Smooth muscle cell (in vitro differentiated cells): ENCODE measurements around the gene CPT1C. TPM values are rescaled to one million over a fixed set of nuclear protein-coding genes. Genes with fewer than 3 reads are reported as not detected.

Experiments used
- DNase-seq: peaks from one replicate; lab custom pipeline; 2025; ENCODE audit not compliant: unreplicated experiment; lab: John Stamatoyannopoulos, UW
- H2AFZ ChIP-seq: fragments of 200-600 bp; sonication (generic); 2 replicates; pipeline ENCODE4 v1.6.0; 2016; ENCODE audit warnings: antibody characterized with exemption, low read depth, mild to moderate bottlenecking
- H3F3A ChIP-seq: fragments of 200-600 bp; sonication (generic); 2 replicates; pipeline ENCODE4 v1.6.0; 2017; ENCODE audit warnings: antibody characterized with exemption, low read depth
- H3K27ac ChIP-seq: fragments of 200-600 bp; sonication (generic); 2 replicates; pipeline ENCODE4 v1.5.1; 2016; ENCODE audit warnings: low read depth, mild to moderate bottlenecking
- H3K27me3 ChIP-seq: fragments of 200-600 bp; sonication (generic); 2 replicates; pipeline ENCODE4 v1.6.1; 2016; ENCODE audit warnings: low read depth, mild to moderate bottlenecking
- H3K36me3 ChIP-seq: fragments of 200-600 bp; sonication (generic); 2 replicates; pipeline ENCODE4 v1.5.1; 2016; ENCODE audit warnings: low read depth
- H3K4me1 ChIP-seq: fragments of 200-600 bp; sonication (generic); 2 replicates; pipeline ENCODE4 v1.5.1; 2016; ENCODE audit warnings: low read depth
- H3K4me2 ChIP-seq: fragments of 200-600 bp; sonication (generic); 2 replicates; pipeline ENCODE4 v1.6.0; 2016; ENCODE audit warnings: mild to moderate bottlenecking
- H3K4me3 ChIP-seq: fragments of 200-600 bp; sonication (generic); 2 replicates; pipeline ENCODE4 v1.5.1; 2016; ENCODE audit warnings: mild to moderate bottlenecking
- H3K79me2 ChIP-seq: fragments of 200-600 bp; sonication (generic); 2 replicates; pipeline ENCODE4 v1.6.0; 2016; ENCODE audit warnings: low read depth, mild to moderate bottlenecking
- H3K9ac ChIP-seq: fragments of 200-600 bp; sonication (generic); 2 replicates; pipeline ENCODE4 v1.6.0; 2016; ENCODE audit warnings: low read depth
- H3K9me3 ChIP-seq: fragments of 200-600 bp; sonication (generic); replicated peaks from 2 replicates; pipeline ENCODE4 v1.5.1; 2016; ENCODE audit warnings: low read depth
- H4K20me1 ChIP-seq: fragments of 200-600 bp; sonication (generic); 2 replicates; pipeline ENCODE4 v1.6.0; 2016; ENCODE audit warnings: low read depth
- WGBS: methylation state at CpG from one replicate; pipeline ENCODE4 v1.1.7; 2016; ENCODE audit warnings: low lambda C conversion rate; 5-methylcytosine and 5-hydroxymethylcytosine counted together
- polyA plus RNA-seq: library from polyadenylated mRNA; unstranded; fragments of >200 nt; fragmentation: Nextera tagmentation; extraction: Ambion mirVana; gene quantifications from 2 replicates; pipeline ENCODE4 v1.2.1, GENCODE V29; 2016
- total RNA-seq: library from RNA; depleted of rRNA; stranded (reverse); fragments of >200 nt; gene quantifications from 2 replicates; pipeline ENCODE4 v1.2.3, GENCODE V29; 2014
- TF ChIP-seq, protein P1 (sequence below): fragments of 200-600 bp; sonication (generic); IDR thresholded peaks from 2 replicates; pipeline ENCODE4 v1.5.1; 2017; ENCODE audit warnings: borderline replicate concordance, mild to moderate bottlenecking, antibody characterized with exemption; ENCODE audit not compliant: insufficient read depth, poor library complexity, severe bottlenecking

Gene CPT1C
- total and polyA plus RNA-seq, 2 experiments from 2014 or later, result 19.7 to 20.0 TPM

DNA sequence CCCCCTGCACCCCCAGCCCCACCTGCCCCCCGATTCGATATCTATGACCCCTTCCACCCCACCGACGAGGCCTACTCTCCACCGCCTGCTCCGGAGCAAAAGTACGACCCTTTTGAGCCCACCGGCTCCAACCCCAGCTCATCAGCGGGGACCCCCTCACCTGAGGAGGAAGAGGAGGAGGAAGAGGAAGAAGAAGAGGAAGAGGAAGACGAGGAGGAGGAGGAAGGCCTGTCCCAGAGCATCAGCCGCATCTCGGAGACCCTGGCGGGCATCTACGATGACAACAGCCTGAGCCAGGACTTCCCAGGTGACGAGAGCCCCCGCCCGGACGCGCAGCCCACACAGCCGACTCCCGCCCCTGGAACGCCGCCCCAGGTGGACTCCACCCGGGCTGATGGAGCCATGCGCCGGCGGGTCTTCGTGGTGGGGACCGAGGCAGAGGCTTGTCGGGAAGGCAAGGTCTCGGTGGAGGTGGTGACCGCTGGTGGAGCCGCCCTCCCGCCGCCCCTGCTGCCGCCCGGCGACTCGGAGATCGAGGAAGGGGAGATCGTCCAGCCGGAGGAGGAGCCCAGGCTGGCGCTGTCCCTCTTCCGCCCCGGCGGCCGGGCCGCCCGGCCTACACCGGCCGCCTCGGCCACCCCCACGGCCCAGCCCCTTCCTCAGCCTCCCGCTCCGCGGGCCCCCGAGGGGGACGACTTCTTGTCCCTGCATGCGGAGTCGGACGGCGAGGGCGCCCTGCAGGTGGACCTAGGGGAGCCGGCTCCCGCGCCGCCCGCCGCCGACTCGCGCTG, 39.7 kb upstream of the CPT1C start:
- Histone ChIP-seq H4K20me1 (peaks cover 45% of the 10 kb centered on the region), H3K9me3 (no peaks in the 10 kb centered on the region), H3K27ac (no peak overlapping the region), H3K36me3 (no peaks in the 10 kb centered on the region), H3K27me3 (no peaks in the 10 kb centered on the region), H3K4me1 (no peaks in the 10 kb centered on the region), H3K4me3 (no peak overlapping the region), H3K79me2 (peaks cover 21% of the 10 kb centered on the region), H3K4me2 (no peak overlapping the region), H3K9ac (no peak overlapping the region), H2AFZ (no peak overlapping the region), H3F3A (no peaks in the 10 kb centered on the region)
- DNase-seq, result no peak
- TF ChIP-seq, protein P1, sequence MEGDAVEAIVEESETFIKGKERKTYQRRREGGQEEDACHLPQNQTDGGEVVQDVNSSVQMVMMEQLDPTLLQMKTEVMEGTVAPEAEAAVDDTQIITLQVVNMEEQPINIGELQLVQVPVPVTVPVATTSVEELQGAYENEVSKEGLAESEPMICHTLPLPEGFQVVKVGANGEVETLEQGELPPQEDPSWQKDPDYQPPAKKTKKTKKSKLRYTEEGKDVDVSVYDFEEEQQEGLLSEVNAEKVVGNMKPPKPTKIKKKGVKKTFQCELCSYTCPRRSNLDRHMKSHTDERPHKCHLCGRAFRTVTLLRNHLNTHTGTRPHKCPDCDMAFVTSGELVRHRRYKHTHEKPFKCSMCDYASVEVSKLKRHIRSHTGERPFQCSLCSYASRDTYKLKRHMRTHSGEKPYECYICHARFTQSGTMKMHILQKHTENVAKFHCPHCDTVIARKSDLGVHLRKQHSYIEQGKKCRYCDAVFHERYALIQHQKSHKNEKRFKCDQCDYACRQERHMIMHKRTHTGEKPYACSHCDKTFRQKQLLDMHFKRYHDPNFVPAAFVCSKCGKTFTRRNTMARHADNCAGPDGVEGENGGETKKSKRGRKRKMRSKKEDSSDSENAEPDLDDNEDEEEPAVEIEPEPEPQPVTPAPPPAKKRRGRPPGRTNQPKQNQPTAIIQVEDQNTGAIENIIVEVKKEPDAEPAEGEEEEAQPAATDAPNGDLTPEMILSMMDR, result no peak
- 98% methylated on average over 45 of the region's 72 CpGs for WGBS

DNA sequence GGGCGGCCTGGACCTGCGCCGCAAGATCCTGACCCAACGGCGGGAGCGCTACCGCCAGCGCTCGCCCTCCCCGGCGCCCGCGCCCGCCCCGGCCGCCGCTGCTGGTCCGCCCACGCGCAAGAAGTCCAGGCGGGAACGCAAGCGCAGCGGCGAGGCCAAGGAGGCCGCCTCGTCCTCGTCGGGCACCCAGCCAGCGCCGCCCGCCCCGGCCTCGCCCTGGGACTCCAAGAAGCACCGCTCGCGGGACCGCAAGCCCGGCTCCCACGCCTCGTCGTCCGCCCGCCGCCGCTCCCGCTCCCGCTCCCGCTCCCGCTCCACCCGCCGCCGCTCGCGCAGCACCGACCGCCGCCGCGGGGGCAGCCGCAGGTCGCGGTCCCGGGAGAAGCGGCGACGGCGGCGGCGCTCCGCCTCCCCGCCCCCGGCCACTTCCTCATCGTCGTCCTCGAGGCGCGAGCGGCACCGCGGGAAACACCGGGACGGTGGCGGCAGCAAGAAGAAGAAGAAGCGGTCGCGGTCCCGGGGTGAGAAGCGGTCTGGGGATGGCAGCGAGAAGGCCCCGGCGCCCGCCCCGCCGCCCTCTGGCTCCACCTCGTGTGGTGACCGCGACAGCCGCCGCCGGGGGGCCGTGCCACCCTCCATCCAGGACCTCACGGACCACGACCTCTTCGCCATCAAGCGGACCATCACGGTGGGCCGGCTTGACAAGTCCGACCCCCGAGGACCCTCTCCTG, 38.9 kb upstream of the CPT1C start:
- 99% methylated on average over 53 of the region's 110 CpGs for WGBS
- Histone ChIP-seq H4K20me1 (peaks cover 39% of the 10 kb centered on the region), H3K4me1 (no peaks in the 10 kb centered on the region), H3K4me2 (no peak overlapping the region), H3K4me3 (no peak overlapping the region), H3K79me2 (peaks cover 19% of the 10 kb centered on the region), H3K9ac (no peak overlapping the region), H3F3A (no peaks in the 10 kb centered on the region), H3K36me3 (no peaks in the 10 kb centered on the region), H3K27ac (no peak overlapping the region), H3K9me3 (no peaks in the 10 kb centered on the region), H2AFZ (no peak overlapping the region), H3K27me3 (no peaks in the 10 kb centered on the region)
- no peak for DNase-seq
- TF ChIP-seq, protein P1, result no peak

DNA sequence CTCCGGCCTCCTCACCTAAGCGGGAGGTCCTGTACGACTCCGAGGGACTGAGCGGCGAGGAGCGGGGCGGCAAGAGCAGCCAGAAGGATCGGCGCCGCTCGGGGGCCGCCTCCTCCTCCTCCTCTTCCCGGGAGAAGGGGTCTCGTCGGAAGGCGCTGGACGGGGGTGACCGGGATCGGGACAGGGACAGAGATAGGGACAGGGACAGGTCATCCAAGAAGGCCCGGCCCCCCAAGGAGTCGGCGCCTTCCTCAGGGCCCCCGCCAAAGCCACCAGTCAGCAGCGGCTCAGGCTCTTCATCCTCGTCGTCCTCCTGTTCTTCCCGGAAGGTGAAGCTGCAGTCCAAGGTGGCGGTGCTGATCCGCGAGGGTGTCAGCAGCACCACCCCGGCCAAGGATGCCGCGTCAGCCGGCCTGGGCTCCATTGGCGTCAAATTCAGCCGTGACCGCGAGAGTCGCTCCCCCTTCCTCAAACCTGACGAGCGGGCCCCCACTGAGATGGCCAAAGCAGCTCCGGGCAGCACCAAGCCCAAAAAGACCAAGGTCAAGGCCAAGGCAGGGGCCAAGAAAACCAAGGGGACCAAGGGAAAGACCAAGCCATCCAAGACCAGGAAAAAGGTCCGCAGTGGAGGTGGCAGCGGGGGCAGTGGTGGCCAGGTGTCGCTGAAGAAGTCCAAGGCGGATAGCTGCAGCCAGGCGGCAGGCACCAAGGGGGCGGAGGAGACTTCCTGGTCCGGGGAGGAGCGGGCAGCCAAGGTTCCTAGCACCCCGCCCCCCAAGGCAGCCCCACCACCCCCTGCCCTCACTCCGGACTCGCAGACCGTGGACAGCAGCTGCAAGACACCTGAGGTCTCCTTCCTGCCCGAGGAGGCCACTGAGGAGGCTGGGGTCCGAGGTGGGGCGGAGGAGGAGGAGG, 38.1 kb upstream of the CPT1C start:
- Histone ChIP-seq H3K9me3 (no peaks in the 10 kb centered on the region), H4K20me1 (peaks cover 36% of the 10 kb centered on the region), H3K36me3 (no peaks in the 10 kb centered on the region), H2AFZ (no peak overlapping the region), H3K4me1 (no peaks in the 10 kb centered on the region), H3K27ac (no peak overlapping the region), H3K79me2 (peaks cover 10% of the 10 kb centered on the region), H3K9ac (no peak overlapping the region), H3K4me2 (no peak overlapping the region), H3F3A (no peaks in the 10 kb centered on the region), H3K27me3 (no peaks in the 10 kb centered on the region), H3K4me3 (no peak overlapping the region)
- no peak for DNase-seq
- 97% methylated on average over 51 of the region's 58 CpGs for WGBS
- TF ChIP-seq, protein P1, result no peak
